ENCODE results near the gene PACRG. TPM values are rescaled to one million over a fixed set of nuclear protein-coding genes. Genes with fewer than 3 reads are reported as not detected.

Gene PACRG
- polyA plus RNA-seq, 1 donor (not counting 4 experiments of a cell fraction or from before 2014, with no cell fraction given) = 0.31 TPM

- Histone ChIP-seq H3K9ac (ENCODE audit: control insufficient read depth, extremely low read depth, insufficient read depth, low read length) (no peak overlapping the region), H3K4me1 (ENCODE audit: control insufficient read depth, extremely low read depth, insufficient read depth, low read length) (no peaks in the 10 kb centered on the region), H4K20me1 (ENCODE audit: control insufficient read depth, extremely low read depth, insufficient read depth, low read length) (no peaks in the 10 kb centered on the region), H3K27me3 (ENCODE audit: control insufficient read depth, extremely low read depth, insufficient read depth, low read length) (no peaks in the 10 kb centered on the region), H2AFZ (ENCODE audit: control insufficient read depth, low read length) (no peak overlapping the region), H3K9me3 (ENCODE audit: control insufficient read depth, low read depth, low read length) (no peaks in the 10 kb centered on the region), H3K9me1 (ENCODE audit: control insufficient read depth, extremely low read depth, insufficient read depth, low read length) (no peaks in the 10 kb centered on the region), H3K79me2 (ENCODE audit: control insufficient read depth, insufficient read depth, low read length) (no peaks in the 10 kb centered on the region), H3K36me3 (ENCODE audit: control insufficient read depth in 2 of 2, extremely low read depth in 1 of 2, insufficient read depth in 2 of 2, low read length in 2 of 2) (no peaks in the 10 kb centered on the region), H3K4me2 (ENCODE audit: control insufficient read depth, extremely low read depth, insufficient read depth, low read depth, low read length) (no peak overlapping the region), H3K4me3 (ENCODE audit: control insufficient read depth in 2 of 3, extremely low read depth in 1 of 3, insufficient read depth in 2 of 3, low read depth in 1 of 3, low read length in 3 of 3) (no peak overlapping the region), H3K27ac (ENCODE audit: control insufficient read depth, insufficient read depth, low read length) (no peak overlapping the region)
- FAIRE-seq (no peak), DNase-seq (ENCODE audit: low read depth, low spot score) (no peak)
- dilution Hi-C loops (cut with MboI; ENCODE audit: extremely low pct_ligation_motif_present, low sequenced_read_pairs) = no loop called here
- no peak for TF ChIP-seq EZH2 (IDR thresholded peaks at IDR 0.05; ENCODE audit: low read length)
- TF ChIP-seq CTCF (optimal IDR thresholded peaks at IDR 0.05 in 1 of 3, IDR thresholded peaks at IDR 0.05 in 1 of 3, conservative IDR thresholded peaks at IDR 0.05 in 1 of 3; ENCODE audit: extremely low read depth in 1 of 3, insufficient read depth in 2 of 3, low read length in 3 of 3) = no peak
These were observed 170.2 kb downstream of the PACRG start for GRCh38 chr6:162898011-162898410.

GRCh38 chr6:162899148-162899547, 171.4 kb downstream of the PACRG start:
- no peak overlapping the region for H3K4me3 ChIP-seq (ENCODE audit: control insufficient read depth in 2 of 3, extremely low read depth in 1 of 3, insufficient read depth in 2 of 3, low read depth in 1 of 3, low read length in 3 of 3)
- no peaks in the 10 kb centered on the region for H3K9me3 ChIP-seq (ENCODE audit: control insufficient read depth, low read depth, low read length)
- H4K20me1 ChIP-seq (ENCODE audit: control insufficient read depth, extremely low read depth, insufficient read depth, low read length) = no peaks in the 10 kb centered on the region
- dilution Hi-C loops (cut with MboI; ENCODE audit: extremely low pct_ligation_motif_present, low sequenced_read_pairs) = no loop called here
- no peak overlapping the region for H3K9ac ChIP-seq (ENCODE audit: control insufficient read depth, extremely low read depth, insufficient read depth, low read length)
- TF ChIP-seq CTCF (optimal IDR thresholded peaks at IDR 0.05 in 1 of 3, IDR thresholded peaks at IDR 0.05 in 1 of 3, conservative IDR thresholded peaks at IDR 0.05 in 1 of 3; ENCODE audit: extremely low read depth in 1 of 3, insufficient read depth in 2 of 3, low read length in 3 of 3) = no peak
- no peak for TF ChIP-seq EZH2 (IDR thresholded peaks at IDR 0.05; ENCODE audit: low read length)
- no peaks in the 10 kb centered on the region for H3K9me1 ChIP-seq (ENCODE audit: control insufficient read depth, extremely low read depth, insufficient read depth, low read length)
- no peaks in the 10 kb centered on the region for H3K4me1 ChIP-seq (ENCODE audit: control insufficient read depth, extremely low read depth, insufficient read depth, low read length)
- H3K79me2 ChIP-seq (ENCODE audit: control insufficient read depth, insufficient read depth, low read length) = no peaks in the 10 kb centered on the region
- H3K36me3 ChIP-seq (ENCODE audit: control insufficient read depth in 2 of 2, extremely low read depth in 1 of 2, insufficient read depth in 2 of 2, low read length in 2 of 2) = no peaks in the 10 kb centered on the region
- DNase-seq (ENCODE audit: low read depth, low spot score) (no peak), FAIRE-seq (no peak)
- no peaks in the 10 kb centered on the region for H3K27me3 ChIP-seq (ENCODE audit: control insufficient read depth, extremely low read depth, insufficient read depth, low read length)
- no peak overlapping the region for H3K27ac ChIP-seq (ENCODE audit: control insufficient read depth, insufficient read depth, low read length)
- H2AFZ ChIP-seq (ENCODE audit: control insufficient read depth, low read length) = no peak overlapping the region
- no peak overlapping the region for H3K4me2 ChIP-seq (ENCODE audit: control insufficient read depth, extremely low read depth, insufficient read depth, low read depth, low read length)
